Left kidney (tissue), 2 donors: ENCODE results near the gene DSE. TPM values are rescaled to one million over a fixed set of nuclear protein-coding genes. Genes with fewer than 3 reads are reported as not detected.

Experiments used
- DNase-seq: peaks from one replicate; pipeline ENCODE4 v3.0.0-alpha.2; 2013
- polyA plus RNA-seq: library from polyadenylated mRNA; unstranded; fragments of 120-200 nt; gene quantifications from one replicate; pipeline ENCODE4 v1.2.1, GENCODE V29; 2013; ENCODE audit not compliant: insufficient read length

The DSE gene
- polyA plus RNA-seq, 1 donor = 45.5 TPM

DNA sequence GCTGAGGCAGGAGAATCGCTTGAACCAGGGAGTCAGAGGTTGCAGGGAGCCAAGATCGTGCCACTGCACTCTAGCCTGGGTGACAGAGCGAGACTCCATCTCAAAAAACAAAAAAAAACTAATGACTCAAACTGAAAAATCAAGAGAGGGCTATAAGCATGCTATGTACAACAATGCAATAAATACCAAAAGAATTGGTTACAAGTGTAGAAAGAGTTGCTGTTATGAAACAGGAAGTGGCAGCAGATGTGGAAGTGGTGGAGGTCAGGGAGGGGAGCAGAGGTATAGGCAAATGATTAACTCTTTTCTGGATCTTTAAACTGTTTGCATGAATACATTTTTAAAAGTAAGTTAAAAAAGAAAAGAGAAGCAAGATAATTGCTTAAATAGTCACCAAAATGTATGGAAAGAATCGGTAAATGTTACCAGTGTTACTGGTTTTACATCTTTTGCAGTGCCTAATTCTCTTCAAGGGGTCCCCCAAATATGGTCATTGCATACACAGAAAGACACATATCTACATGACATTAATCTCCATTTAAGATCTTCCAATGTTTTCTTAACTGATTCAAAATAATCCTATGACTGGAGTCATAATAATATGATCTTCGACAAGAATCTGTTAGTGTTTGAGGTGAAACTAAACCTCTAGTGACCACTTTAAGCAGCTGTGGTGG is 105.4 kb downstream of the DSE start:
- no peak for DNase-seq

DNA sequence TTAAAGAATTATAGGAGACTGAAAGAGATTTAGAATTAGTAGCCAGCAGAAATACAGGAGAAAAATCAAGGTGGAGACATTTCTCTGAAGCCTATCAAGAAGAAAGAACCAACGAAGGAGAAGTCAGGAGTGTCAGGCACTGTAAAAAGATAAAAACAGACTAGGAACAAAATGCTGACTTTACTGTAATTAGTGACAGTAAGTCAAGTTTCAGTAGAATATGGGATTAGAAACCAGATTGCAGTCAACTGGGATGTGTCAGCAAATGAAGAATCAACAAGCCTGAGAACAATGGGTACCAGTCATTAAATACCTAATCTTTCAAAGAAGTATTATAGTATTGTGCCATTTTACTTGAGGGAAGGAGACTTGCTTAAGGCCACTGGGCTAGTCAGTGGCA is 112.0 kb downstream of the DSE start:
- no peak for DNase-seq

DNA sequence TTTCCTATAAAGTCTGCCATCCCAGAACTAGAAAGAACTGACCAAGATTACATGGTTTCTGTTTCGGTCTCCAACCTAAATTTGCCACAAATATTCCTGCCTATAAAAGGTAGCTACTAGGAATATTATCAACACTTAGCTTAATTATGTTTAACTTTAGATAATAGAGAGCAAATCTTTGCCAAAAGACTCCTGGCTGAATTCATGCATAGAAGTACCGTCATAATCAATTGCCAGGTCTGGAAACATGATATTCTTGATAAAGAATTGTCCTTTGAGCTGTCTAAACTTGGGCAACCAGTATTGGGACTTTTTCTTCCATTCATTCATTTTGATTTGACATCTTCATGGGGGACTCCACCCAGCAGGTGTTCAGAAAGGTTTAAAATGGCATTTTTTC is 112.9 kb downstream of the DSE start:
- no peak for DNase-seq

DNA sequence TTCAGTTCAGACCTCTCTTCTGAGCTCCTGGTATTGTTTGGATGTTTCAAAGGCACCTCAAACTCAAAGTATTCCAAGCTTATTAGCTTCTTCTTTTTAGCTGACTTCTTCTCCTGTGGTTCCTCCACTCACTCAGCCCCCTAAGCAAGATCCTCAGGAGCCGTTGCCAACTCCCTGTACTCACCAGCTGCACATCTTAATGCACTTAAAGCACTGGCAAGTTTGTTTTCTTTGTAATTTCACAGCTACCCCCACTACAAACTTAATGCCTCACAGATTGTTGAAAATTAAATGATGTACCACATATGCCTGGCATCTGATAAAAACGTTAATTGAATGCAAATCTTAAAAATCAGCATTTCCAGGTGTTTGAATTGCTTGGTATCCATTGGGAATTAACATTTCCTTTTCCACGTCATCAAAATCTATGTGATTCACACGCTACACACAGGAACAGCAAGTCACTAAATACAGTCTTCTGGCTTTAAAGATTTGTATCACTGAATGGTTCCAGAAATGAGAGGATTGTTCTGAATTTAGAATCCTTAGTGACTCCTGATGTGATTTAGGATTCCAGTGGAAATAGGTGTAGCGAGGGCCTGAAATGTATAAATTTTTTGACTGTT is 114.9 kb downstream of the DSE start:
- no peak for DNase-seq

DNA sequence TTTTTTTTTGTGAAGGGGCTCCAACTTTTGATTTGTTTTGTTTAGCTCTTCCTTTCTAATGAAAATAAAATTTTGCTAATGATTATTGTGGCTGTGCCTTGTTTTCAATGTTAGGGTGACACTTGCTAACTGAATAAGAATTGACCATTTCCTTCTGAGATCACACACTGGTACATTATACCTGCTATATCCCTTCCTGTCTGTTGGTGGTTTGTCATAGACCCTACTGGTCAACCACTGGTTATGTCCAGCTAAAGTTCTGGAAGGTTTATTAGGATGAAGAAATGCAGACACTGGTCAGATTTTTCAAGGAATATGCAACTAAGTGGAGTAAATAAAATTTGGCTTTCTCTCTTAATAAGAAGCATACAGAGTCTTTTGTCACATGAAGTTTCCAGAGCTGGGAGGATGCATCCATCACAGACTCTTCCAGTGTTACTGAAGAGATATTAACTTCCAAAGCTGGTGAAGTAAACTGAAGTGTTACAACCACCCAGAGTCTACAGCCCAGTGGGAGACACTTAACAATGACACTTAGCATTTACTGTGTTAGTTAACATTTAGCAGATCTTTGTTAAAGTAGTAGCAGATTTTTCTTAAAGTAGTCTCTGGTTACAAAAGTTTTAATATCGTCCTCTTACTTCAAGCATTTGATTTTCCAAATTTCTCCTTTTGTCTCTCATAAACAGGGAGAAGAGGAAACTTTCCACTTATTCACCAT is 121.0 kb downstream of the DSE start:
- DNase-seq = no peak

DNA sequence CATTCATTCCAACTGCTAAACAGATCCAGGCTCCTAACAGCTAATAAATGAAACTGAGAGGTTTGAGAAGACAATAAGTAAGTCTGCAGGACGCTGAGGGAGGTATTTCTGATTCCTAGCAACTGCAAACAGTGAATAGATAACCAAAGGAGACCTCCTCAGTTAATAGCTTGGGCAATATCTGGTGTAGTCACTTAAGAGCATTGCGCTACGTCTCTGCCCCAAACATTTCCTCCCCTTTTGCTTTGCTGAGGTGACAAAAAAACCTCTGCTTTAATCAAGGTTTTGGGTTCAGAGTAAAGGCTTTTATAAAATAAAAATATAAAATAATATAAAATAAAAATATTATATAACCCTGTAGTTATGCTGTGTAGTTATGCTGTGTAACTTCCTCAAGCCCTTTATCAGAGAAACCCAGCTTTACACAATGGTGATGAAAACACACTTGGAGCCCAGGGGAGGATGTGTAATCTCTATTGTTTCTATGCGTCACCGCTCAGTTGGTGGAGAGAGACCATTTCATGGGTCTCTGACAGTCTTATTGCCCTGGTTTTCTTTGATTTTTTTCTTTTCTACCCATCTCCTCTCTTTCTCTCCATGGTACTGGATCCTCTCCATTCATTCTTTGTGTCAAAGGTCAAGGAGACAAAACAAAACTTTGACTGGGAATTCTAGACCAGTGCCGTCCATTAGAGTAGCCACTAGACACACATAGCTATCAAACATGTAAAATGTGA is 121.8 kb downstream of the DSE start:
- DNase-seq = no peak

Other genes with a start within 250 kb of the DSE start
- 0.55 TPM for gene COL10A1, start 244.8 kb upstream of the DSE start, polyA plus RNA-seq
- gene TSPYL4, start 116.9 kb upstream of the DSE start, polyA plus RNA-seq = 63.1 TPM
- gene TSPYL1, start 91.0 kb upstream of the DSE start, polyA plus RNA-seq = 103 TPM
- gene CALHM6, start 90.4 kb downstream of the DSE start, polyA plus RNA-seq = 3.6 TPM
- gene CALHM5, start 140.7 kb downstream of the DSE start, polyA plus RNA-seq = 2.6 TPM
- 0.53 TPM for gene TRAPPC3L, start 174.7 kb downstream of the DSE start, polyA plus RNA-seq
- 1.4 TPM for gene CALHM4, start 182.8 kb downstream of the DSE start, polyA plus RNA-seq
- gene RWDD1, start 200.6 kb downstream of the DSE start, polyA plus RNA-seq = 82.8 TPM
- 4.2 TPM for gene RSPH4A, start 245.5 kb downstream of the DSE start, polyA plus RNA-seq